Nephron (organoid): ENCODE results near the gene VCPKMT.

ENCODE experiments used
- H3K27ac Mint-ChIP-seq, 3 experiments: 2 replicates each; pipeline ENCODE4 v1.8.0; 2020; ENCODE audit warnings: mixed read lengths in 3 of 3, mild to moderate bottlenecking in 2 of 3, moderate library complexity in 1 of 3
- H3K27me3 Mint-ChIP-seq: 2 replicates; pipeline ENCODE4 v1.8.0; 2021; ENCODE audit warnings: low read depth, mild to moderate bottlenecking, moderate library complexity, mixed read lengths
- H3K36me3 Mint-ChIP-seq: 2 replicates; pipeline ENCODE4 v1.8.0; 2020; ENCODE audit warnings: low read depth, mixed read lengths
- H3K4me1 Mint-ChIP-seq: 2 replicates; pipeline ENCODE4 v1.8.0; 2020; ENCODE audit warnings: mixed read lengths
- H3K4me3 Mint-ChIP-seq, 3 experiments: 2 replicates each; pipeline ENCODE4 v1.8.0; 2020; ENCODE audit warnings: mild to moderate bottlenecking in 3 of 3, mixed read lengths in 3 of 3, moderate library complexity in 2 of 3
- H3K9me3 Mint-ChIP-seq: 2 replicates; pipeline ENCODE4 v1.8.0; 2020; ENCODE audit warnings: mixed read lengths
- TF ChIP-seq, protein P1 (sequence below), 3 experiments: fragments of 200-600 bp; sonication (generic); IDR thresholded peaks; one replicate each; pipeline ENCODE4 v1.5.0; 2021; ENCODE audit warnings: antibody characterized with exemption in 3 of 3; ENCODE audit not compliant: unreplicated experiment in 3 of 3

VCPKMT gene

DNA sequence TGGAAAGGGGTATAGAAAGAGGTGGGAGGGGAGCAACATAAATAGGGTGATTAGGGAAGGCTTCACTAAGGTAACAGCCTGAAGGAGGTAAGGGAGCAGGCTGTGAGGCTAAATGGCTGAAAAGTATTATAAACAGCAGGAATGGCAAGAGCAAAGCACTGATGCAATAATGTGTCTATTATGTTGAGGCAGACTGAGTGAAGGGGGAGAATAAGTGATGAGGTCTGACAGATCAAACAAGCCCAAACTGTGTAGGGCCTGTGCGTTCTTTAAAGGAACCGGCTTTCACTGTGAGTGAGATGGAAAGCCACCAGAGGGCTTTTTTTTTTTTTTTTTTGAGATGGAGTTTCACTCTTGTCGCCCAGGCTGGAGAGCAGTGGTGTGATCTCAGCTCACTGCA is 6.7 kb upstream of the VCPKMT start:
- TF ChIP-seq, protein P1, sequence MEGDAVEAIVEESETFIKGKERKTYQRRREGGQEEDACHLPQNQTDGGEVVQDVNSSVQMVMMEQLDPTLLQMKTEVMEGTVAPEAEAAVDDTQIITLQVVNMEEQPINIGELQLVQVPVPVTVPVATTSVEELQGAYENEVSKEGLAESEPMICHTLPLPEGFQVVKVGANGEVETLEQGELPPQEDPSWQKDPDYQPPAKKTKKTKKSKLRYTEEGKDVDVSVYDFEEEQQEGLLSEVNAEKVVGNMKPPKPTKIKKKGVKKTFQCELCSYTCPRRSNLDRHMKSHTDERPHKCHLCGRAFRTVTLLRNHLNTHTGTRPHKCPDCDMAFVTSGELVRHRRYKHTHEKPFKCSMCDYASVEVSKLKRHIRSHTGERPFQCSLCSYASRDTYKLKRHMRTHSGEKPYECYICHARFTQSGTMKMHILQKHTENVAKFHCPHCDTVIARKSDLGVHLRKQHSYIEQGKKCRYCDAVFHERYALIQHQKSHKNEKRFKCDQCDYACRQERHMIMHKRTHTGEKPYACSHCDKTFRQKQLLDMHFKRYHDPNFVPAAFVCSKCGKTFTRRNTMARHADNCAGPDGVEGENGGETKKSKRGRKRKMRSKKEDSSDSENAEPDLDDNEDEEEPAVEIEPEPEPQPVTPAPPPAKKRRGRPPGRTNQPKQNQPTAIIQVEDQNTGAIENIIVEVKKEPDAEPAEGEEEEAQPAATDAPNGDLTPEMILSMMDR (IDR thresholded peaks at IDR 0.05; ENCODE audit: unreplicated experiment in 3 of 3): no peak

DNA sequence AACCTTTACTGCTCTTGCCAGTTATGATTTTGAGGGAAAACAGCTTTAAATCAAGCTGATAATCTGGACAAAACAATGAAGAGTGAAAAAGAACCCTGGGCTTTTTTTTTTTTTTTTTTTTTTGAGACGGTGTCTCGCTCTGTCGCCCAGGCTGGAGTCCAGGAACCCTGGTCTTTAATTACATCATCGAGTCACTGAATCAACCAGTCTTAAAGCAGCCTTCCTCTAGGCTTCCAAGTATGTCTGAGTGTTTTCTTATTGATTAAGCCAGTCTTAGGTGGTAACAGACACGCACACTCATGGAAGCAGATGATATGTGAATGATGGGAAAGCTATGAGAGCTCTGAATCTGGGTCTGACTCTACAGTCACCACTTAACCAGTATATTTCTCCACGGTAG is 5.9 kb upstream of the VCPKMT start:
- no peaks in the 10 kb centered on the region for H3K27me3 Mint-ChIP-seq

More for the DNA sequence above, 6.7 kb upstream of the VCPKMT start:
- H3K27ac Mint-ChIP-seq: no peak overlapping the region
- H3K36me3 Mint-ChIP-seq: peaks cover 63% of the 10 kb centered on the region
- no peaks in the 10 kb centered on the region for H3K27me3 Mint-ChIP-seq
- no peak overlapping the region for H3K4me3 Mint-ChIP-seq
- no peaks in the 10 kb centered on the region for H3K4me1 Mint-ChIP-seq
- no peaks in the 10 kb centered on the region for H3K9me3 Mint-ChIP-seq

DNA sequence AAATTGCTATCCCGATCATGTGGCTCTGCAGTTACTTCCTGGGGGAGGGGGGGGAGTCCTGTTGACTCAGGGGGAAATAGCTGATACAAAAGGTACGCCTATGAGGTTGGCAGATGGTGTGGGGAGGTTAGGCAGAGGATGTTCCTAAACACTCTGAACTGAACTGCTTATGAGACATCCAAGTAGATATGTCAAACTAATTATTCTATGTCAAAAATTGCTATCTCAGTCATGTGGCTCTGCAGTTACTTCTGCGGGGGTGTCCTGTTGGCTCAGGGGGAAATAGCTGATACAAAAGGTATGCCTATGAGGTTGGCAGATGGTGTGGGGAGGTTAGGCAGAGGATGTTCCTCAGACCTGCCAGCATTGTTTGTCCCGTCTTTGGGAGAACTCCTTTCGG is 5.1 kb upstream of the VCPKMT start:
- Mint-ChIP-seq H3K4me3 (no peak overlapping the region), H3K27ac (peak overlapping the region; percentile 0 to 57 (median 34)), H3K27me3 (no peaks in the 10 kb centered on the region), H3K9me3 (no peaks in the 10 kb centered on the region), H3K4me1 (peaks cover 10% of the 10 kb centered on the region), H3K36me3 (peaks cover 59% of the 10 kb centered on the region)
- TF ChIP-seq, protein P1 (IDR thresholded peaks at IDR 0.05; ENCODE audit: unreplicated experiment in 3 of 3): no peak

More for the DNA sequence above, 5.9 kb upstream of the VCPKMT start:
- Mint-ChIP-seq H3K4me1 (peaks cover 4% of the 10 kb centered on the region), H3K4me3 (no peak overlapping the region), H3K27ac (peak overlapping the region in 2 of 3 experiments; percentile 0 to 34), H3K9me3 (no peaks in the 10 kb centered on the region), H3K36me3 (peaks cover 59% of the 10 kb centered on the region)
- TF ChIP-seq, protein P1 (IDR thresholded peaks at IDR 0.05; ENCODE audit: unreplicated experiment in 3 of 3): no peak

DNA sequence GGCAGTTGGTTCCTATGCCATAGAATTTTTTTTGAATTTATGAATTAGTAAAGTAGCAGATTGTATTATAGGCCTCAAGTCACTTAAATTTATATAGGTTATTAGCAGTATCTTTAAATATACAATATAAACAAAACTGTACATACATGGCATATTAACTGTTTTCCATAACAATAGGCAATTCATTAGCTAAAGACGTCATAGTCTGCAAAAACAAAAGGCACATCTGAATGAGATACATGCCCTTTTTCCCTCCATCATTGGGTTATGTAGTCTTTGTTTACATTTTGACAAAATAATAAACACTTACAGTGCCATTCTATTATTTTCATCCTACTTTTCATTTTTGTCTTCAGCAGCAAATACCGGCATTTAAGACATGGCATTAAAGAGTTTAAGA is 1.1 kb upstream of the VCPKMT start:
- peak overlapping the region; percentile 98 to 99 (median 98) for H3K27ac Mint-ChIP-seq
- peaks cover 57% of the 10 kb centered on the region for H3K36me3 Mint-ChIP-seq
- peaks cover 18% of the 10 kb centered on the region for H3K4me1 Mint-ChIP-seq
- no peaks in the 10 kb centered on the region for H3K27me3 Mint-ChIP-seq
- H3K4me3 Mint-ChIP-seq: peak overlapping the region; percentile 48 to 60 (median 56)
- TF ChIP-seq, protein P1 (IDR thresholded peaks at IDR 0.05; ENCODE audit: unreplicated experiment in 3 of 3): no peak
- H3K9me3 Mint-ChIP-seq: no peaks in the 10 kb centered on the region

DNA sequence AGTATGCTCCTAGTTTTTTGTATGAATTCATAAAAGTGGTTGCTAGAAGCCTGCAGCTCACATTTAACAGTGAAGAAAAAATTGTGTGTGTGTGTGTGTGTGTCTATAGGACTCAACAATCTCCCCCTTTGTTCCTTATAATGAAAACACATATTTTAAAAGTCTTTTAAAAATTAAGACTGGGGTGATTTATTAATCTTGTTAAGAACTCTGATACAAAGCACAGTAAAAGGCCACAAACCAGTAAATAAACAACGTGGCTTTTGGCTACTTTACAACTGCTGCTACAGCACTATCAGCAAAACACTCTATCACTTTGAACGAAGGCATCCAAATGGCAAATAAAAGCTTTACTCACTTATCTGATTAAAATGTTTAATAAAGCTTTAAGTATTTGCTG is 594 bp upstream of the VCPKMT start:
- Mint-ChIP-seq H3K27ac (peak overlapping the region; percentile 98 to 99 (median 98)), H3K9me3 (no peaks in the 10 kb centered on the region), H3K36me3 (peaks cover 57% of the 10 kb centered on the region), H3K4me3 (peak overlapping the region; percentile 98 to 99 (median 98)), H3K4me1 (peaks cover 18% of the 10 kb centered on the region), H3K27me3 (no peaks in the 10 kb centered on the region)
- TF ChIP-seq, protein P1 (IDR thresholded peaks at IDR 0.05; ENCODE audit: unreplicated experiment in 3 of 3): no peak

DNA sequence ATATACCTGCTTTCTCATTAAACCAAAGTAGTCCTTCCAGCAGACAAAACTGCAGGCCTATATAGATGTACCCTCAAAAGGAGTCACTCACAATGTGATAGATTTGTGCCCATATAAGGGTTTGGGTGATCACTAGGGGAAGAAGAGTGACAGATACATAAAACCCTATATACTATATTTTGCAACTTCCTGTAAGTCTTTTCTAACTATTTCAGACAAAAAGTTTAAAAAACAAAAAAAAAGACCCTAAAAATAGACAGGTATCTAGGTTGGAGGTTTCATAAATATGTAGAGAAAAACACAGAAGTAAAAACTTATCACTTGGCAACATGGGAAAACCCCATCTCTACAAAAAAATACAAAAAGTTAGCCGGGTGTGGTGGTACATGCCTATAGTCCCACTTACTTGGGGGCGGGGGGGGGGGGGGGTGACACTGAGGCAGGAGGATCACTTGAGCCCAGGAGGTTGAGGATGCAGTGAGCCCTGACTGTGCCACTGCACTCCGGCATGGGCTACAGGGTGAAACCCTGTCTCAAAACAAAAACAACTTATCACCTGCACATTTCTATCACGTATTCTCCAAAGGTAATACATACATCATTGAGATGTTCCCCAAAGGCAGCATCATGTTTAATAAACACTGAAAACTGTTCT is 2.9 kb downstream of the VCPKMT start:
- no peak overlapping the region for H3K27ac Mint-ChIP-seq
- peak overlapping the region; percentile 46 to 69 (median 50) for H3K4me3 Mint-ChIP-seq
- peaks cover 65% of the 10 kb centered on the region for H3K36me3 Mint-ChIP-seq
- H3K4me1 Mint-ChIP-seq: peaks cover 18% of the 10 kb centered on the region
- no peaks in the 10 kb centered on the region for H3K9me3 Mint-ChIP-seq
- TF ChIP-seq, protein P1 (IDR thresholded peaks at IDR 0.05; ENCODE audit: unreplicated experiment in 3 of 3): no peak
- H3K27me3 Mint-ChIP-seq: no peaks in the 10 kb centered on the region
